ENCODE data around the gene TTN.

TTN gene

GRCh38 chr2:178635897-178636296 is 171.3 kb downstream of the TTN start:
- DNase-seq, result no peak

GRCh38 chr2:178632729-178633128 is 174.5 kb downstream of the TTN start:
- no peak for DNase-seq

DNA sequence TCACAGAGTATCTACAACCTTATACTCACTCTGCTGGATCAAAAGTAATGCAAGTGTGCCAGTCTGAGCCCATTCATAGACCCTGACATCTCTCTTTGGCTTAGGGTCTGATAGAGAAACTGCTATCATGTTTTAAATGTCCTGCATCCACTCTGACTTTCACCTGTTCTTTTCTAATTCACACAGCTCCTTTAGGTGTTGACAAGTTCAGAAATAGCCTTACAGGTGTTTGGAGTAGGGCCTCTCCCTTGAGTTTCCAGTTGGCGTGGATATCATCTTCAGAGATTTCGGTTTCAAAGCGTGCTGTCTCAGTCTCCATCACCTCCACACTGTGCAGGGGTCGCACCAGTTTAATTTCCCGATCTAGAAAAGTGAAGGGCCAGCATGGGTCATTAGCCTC is 176.6 kb downstream of the TTN start:
- DNase-seq, result no peak

DNA sequence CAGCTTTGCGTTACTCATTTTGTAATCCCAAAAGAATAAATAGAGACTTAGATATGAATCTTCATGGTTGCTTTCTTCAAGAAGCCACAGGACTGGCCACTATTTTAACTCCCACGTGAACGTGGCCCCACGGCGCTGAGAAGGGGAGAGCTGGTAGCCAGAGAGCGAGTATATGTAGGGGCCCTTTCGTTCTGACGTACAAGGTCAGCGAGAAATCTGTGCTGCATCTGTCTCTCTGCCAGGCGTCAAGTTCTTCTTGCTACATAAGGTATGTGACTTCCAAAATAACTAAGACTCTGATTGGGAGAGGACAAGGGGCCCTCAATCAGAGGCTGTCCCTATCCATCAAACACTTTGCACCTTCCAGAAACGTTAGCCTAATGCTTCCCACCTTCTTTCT is 177.8 kb downstream of the TTN start:
- no peak for DNase-seq

- DNase-seq, result no peak
These were observed 178.6 kb downstream of the TTN start for GRCh38 chr2:178628605-178629004.

GRCh38 chr2:178627401-178627800 is 179.8 kb downstream of the TTN start:
- DNase-seq, result no peak

GRCh38 chr2:178615969-178616368 is 191.3 kb downstream of the TTN start:
- DNase-seq, result no peak

DNA sequence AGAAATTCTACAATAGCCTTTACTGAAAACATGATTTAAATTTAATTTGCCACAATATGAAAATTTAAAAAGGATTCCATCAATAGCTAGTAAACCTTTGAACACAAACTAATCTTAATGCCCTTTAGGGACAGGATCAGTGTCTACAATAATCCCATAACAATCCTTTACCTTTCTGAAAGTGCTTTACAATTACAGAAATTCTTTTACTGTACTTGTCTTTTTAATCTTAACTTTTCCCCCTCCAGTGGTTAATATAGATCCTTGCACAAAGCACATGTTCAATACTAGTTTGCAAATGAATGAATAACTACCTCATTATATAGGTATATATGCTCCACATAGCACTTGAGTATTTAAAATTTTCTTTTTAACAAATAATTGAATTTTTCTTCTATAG is 204.3 kb downstream of the TTN start:
- no peak for DNase-seq

GRCh38 chr2:178592655-178593054 is 214.6 kb downstream of the TTN start:
- no peak for DNase-seq

- no peak for DNase-seq
These were observed 217.9 kb downstream of the TTN start for GRCh38 chr2:178589335-178589734.

GRCh38 chr2:178584666-178585065 is 222.6 kb downstream of the TTN start:
- no peak for DNase-seq

GRCh38 chr2:178579006-178579405 is 228.2 kb downstream of the TTN start:
- DNase-seq, result no peak

DNA sequence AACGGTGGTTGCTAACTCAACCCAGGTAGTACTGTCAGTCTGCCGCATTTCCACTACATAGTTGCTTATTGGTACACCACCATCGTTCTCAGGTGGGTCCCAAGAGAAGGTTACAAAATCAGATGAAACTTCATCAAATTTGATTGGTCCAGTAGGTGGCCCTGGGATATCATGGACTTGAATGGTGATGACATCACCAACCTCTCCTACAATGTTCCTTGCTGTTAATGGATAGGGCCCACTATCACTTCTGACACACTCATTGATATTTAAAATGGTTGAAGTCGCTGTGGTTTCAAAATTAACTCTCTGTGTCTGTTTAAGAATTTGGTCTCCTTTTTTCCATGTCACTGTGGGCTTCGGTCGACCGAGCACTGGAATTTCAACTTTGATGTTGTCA is 232.4 kb downstream of the TTN start:
- DNase-seq, result no peak

- DNase-seq, result no peak
These were observed 239.0 kb downstream of the TTN start for GRCh38 chr2:178568227-178568626.

DNA sequence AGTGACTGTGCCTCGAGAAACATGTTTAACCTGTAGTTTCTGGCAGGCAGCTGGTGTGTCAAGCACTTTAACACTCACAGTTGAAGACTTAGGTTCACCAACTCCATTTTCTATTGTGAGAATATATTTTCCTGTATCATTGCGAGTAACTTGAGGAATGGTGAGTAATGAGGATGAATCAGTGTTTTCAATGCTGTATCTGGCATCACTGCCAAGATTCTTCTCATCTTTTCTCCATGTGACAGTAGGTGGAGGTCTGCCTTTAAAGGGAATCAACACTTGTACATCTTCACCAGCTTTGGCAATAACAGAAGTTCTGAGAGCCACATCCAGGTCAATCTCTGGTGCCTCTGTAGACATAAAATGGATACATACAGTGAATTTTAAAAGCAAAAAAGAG is 254.2 kb downstream of the TTN start:
- DNase-seq, result no peak

- DNase-seq, result no peak
These were observed 256.9 kb downstream of the TTN start for GRCh38 chr2:178550352-178550751.

- DNase-seq, result no peak
These were observed 264.7 kb downstream of the TTN start for GRCh38 chr2:178542569-178542968.

DNA sequence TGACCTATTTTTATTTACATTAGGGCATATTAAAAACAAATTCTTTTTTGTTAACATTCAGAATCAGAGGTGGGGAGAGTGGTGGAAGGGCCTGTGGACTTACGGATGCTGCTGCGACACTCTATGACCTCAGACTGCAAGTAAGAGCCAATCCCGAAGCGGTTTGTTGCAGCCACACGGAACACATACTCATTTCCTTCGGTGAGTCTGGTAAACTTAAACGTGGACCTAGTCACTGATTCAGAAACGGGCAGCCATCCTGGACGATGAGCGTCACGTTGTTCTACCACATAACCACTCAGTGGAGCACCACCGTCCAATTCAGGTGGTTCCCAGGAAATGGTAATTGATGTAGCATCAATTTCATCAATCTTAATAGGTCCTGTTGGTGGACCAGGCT is 265.1 kb downstream of the TTN start:
- DNase-seq, result no peak

DNA sequence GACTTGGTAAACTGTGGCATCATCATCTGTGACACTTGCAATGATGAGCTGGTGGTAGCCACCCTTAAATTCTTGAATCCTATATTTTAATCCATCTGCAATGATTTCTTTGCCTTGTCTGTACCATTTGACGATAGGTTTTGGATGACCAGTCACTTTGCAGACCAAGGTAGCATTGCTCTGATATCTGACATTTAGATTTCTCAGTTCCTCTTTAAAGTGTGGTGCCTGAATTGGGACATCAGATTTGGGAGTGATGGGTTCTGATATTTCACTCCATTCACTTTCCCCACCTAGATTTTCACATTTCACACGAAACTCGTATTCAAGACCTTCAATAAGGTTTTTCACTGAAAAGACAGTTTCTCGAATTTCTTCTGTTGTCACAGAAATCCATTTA is 271.2 kb downstream of the TTN start:
- DNase-seq, result no peak

- DNase-seq, result no peak
These were observed 276.1 kb downstream of the TTN start for GRCh38 chr2:178531168-178531567.

GRCh38 chr2:178530625-178531142 is 276.5 kb downstream of the TTN start:
- DNase-seq, result no peak

GRCh38 chr2:178530131-178530530 is 277.1 kb downstream of the TTN start:
- no peak for DNase-seq

DNA sequence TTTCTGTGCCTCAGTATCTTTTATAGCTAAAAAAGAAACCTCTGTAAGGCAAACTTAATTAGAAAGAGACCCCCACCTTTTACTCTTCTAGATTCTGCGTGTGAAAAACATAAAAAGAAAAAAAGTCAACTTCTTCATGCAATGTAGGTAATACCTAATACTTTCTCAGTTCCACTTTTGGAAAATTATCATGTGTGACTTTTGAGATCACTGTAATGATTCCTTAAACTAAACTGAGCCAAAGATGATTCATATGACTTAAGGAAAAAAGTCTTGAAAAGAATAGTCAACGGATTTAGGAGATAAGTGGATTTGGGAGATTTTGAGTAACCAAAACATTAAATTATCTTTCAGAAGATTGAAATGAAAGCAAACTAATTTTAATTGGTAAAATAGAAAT is 278.0 kb downstream of the TTN start:
- no peak for DNase-seq

DNA sequence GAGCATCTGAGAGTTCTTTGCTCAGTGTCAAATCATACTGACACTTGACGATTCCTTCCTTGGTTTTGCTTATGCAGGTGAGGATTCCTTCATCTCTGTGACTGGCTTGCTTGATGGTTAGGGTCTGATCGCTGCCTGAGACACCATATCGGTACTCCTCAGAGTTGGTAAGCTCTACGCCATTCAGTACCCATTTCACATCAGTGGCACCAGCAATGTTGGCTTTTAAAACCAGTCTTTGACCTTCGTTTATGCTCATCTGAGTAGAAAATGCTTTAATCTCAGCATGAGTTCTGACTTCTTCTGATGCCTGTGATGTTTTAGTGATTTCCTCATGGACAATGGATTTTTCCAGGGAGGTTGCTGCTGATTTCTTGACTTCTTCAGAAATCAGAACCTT is 278.6 kb downstream of the TTN start:
- no peak for DNase-seq

DNA sequence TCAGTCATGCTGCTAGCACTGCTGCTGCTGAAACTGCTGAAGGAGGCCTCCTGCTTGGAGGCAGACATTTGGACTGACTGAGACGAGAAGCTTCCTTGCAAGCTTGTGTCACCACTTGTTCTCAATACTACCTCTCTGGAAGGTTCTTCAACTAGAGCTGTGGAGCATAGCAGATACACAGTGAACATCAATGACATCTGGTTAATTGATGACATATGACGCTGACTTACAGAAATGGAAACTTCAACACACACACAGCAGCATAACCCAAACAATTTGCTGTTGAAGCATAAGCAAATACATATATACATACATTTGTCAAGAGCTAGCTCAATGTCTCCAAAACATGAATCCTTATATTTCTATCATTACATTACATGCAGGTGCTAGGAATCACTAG is 279.6 kb downstream of the TTN start:
- no peak for DNase-seq

DNA sequence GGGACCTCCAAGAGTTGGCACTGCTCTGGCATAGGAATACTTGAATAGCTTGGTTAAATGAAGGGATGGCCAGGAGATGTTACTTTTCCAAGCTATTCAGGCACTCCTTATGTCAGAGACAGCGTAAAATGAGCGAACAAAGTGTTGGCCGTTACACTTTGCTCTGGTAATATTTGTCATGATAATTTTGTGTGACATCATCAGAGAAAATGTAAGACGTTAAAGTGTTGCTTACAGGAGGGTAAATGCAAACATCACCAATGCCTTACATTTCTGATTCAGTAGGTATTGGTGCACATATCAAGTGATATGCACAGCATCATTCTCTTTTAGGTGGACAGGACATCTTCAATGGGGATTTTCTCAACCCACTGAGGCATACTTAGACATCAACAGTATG is 281.0 kb downstream of the TTN start:
- no peak for DNase-seq
